Measurements from ENCODE around the gene ZBTB16.

DNA sequence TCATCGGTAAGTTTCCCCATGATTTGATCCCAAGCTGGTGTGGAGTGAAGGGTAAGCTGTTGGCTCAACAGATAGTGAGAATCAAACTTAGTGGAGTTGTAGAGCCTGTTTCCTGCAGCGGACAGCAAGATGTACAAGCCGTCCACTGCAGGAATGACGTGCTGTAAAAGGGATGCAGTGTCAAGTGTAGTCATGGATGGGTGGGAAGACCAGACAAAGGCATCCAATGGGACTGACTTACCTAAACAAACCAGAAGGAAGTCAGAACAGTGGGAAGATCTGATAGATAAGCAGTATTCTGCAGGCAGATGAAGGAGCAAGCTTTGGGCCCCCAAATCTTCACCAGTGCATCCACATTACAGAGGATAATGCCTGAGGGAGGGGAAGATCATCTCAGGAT, 8.8 kb downstream of the ZBTB16 start:
- TF ChIP-seq, protein P1, sequence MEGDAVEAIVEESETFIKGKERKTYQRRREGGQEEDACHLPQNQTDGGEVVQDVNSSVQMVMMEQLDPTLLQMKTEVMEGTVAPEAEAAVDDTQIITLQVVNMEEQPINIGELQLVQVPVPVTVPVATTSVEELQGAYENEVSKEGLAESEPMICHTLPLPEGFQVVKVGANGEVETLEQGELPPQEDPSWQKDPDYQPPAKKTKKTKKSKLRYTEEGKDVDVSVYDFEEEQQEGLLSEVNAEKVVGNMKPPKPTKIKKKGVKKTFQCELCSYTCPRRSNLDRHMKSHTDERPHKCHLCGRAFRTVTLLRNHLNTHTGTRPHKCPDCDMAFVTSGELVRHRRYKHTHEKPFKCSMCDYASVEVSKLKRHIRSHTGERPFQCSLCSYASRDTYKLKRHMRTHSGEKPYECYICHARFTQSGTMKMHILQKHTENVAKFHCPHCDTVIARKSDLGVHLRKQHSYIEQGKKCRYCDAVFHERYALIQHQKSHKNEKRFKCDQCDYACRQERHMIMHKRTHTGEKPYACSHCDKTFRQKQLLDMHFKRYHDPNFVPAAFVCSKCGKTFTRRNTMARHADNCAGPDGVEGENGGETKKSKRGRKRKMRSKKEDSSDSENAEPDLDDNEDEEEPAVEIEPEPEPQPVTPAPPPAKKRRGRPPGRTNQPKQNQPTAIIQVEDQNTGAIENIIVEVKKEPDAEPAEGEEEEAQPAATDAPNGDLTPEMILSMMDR (tag by site-specific recombination; IDR thresholded peaks at IDR 0.05): no peak
- no peak for TF ChIP-seq ZNF248 (tag by site-specific recombination; IDR thresholded peaks at IDR 0.05)
- no peak for TF ChIP-seq KLF16 (tag by site-specific recombination; IDR thresholded peaks at IDR 0.05)
- TF ChIP-seq ZNF239 (tag by site-specific recombination; IDR thresholded peaks at IDR 0.05): no peak
- no peak for TF ChIP-seq ZNF302 (tag by site-specific recombination; IDR thresholded peaks at IDR 0.05; ENCODE audit: low read depth)
- TF ChIP-seq, protein P2, sequence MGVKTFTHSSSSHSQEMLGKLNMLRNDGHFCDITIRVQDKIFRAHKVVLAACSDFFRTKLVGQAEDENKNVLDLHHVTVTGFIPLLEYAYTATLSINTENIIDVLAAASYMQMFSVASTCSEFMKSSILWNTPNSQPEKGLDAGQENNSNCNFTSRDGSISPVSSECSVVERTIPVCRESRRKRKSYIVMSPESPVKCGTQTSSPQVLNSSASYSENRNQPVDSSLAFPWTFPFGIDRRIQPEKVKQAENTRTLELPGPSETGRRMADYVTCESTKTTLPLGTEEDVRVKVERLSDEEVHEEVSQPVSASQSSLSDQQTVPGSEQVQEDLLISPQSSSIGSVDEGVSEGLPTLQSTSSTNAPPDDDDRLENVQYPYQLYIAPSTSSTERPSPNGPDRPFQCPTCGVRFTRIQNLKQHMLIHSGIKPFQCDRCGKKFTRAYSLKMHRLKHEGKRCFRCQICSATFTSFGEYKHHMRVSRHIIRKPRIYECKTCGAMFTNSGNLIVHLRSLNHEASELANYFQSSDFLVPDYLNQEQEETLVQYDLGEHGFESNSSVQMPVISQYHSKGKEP (tag by site-specific recombination; IDR thresholded peaks at IDR 0.05): no peak
- no peak for TF ChIP-seq ZNF580 (tag by site-specific recombination; IDR thresholded peaks at IDR 0.05)
- TF ChIP-seq ZNF138 (tag by site-specific recombination; IDR thresholded peaks at IDR 0.05; ENCODE audit: borderline replicate concordance): no peak

Data from HEK293 (cell line).